ENCODE results near the gene TTC38.
"Not testable (repeated sequence)": the region's sequence is repeated elsewhere in the genome, so short reads cannot be mapped to it uniquely, and the experiment has no call there.

The TTC38 gene

GRCh38 chr22:46297151-46297812, 29.5 kb downstream of the TTC38 start:
- no peak for DNase-seq

GRCh38 chr22:46299101-46299500, 31.3 kb downstream of the TTC38 start:
- no peak for DNase-seq

GRCh38 chr22:46300491-46300890, 32.7 kb downstream of the TTC38 start:
- DNase-seq = no peak

- no peak for DNase-seq
Observed at GRCh38 chr22:46303347-46303965, 35.6 kb downstream of the TTC38 start.

GRCh38 chr22:46308283-46308988, 40.6 kb downstream of the TTC38 start:
- DNase-seq = no peak

GRCh38 chr22:46309526-46310085, 41.8 kb downstream of the TTC38 start:
- no peak for DNase-seq

GRCh38 chr22:46312056-46312455, 44.2 kb downstream of the TTC38 start:
- DNase-seq = no peak

- DNase-seq = not testable (repeated sequence)
Observed at GRCh38 chr22:46312848-46313247, 45.0 kb downstream of the TTC38 start.

GRCh38 chr22:46315976-46316375, 48.2 kb downstream of the TTC38 start:
- DNase-seq = no peak

- DNase-seq = no peak
Observed at GRCh38 chr22:46317646-46318045, 49.8 kb downstream of the TTC38 start.

- DNase-seq = no peak
Observed at GRCh38 chr22:46318576-46318975, 50.8 kb downstream of the TTC38 start.

- DNase-seq = no peak
Observed at GRCh38 chr22:46319319-46319718, 51.5 kb downstream of the TTC38 start.

GRCh38 chr22:46320166-46320710, 52.4 kb downstream of the TTC38 start:
- no peak for DNase-seq

- DNase-seq = no peak
Observed at GRCh38 chr22:46320716-46321386, 53.0 kb downstream of the TTC38 start.

- no peak for DNase-seq
Observed at GRCh38 chr22:46322711-46323110, 54.9 kb downstream of the TTC38 start.

GRCh38 chr22:46323162-46323561, 55.4 kb downstream of the TTC38 start:
- no peak for DNase-seq

GRCh38 chr22:46326066-46326680, 58.4 kb downstream of the TTC38 start:
- no peak for DNase-seq

GRCh38 chr22:46327691-46328465, 60.1 kb downstream of the TTC38 start:
- no peak for DNase-seq

GRCh38 chr22:46328797-46329196, 61.0 kb downstream of the TTC38 start:
- no peak for DNase-seq

GRCh38 chr22:46329616-46330015, 61.8 kb downstream of the TTC38 start:
- no peak for DNase-seq

- DNase-seq = no peak
Observed at GRCh38 chr22:46330426-46330825, 62.6 kb downstream of the TTC38 start.

GRCh38 chr22:46331496-46331895, 63.7 kb downstream of the TTC38 start:
- DNase-seq = no peak
